Hepatocyte (in vitro differentiated cells): ENCODE data around the gene RPL27A. TPM values are rescaled to one million over a fixed set of nuclear protein-coding genes. Genes with fewer than 3 reads are reported as not detected.
A peak's percentile ranks its signal among the peaks of the same experiment; 100 is the strongest.

Experiments
- DNase-seq: peaks from one replicate; pipeline ENCODE4 v3.0.0-alpha.2; 2016; ENCODE audit warnings: low spot score
- H2AFZ ChIP-seq: fragments of 200-600 bp; sonication (generic); 2 replicates; pipeline ENCODE4 v1.6.0; 2016; ENCODE audit warnings: antibody characterized with exemption, mild to moderate bottlenecking
- H3K27ac ChIP-seq: fragments of 200-600 bp; sonication (generic); 2 replicates; pipeline ENCODE4 v1.5.1; 2016; ENCODE audit warnings: mild to moderate bottlenecking
- H3K27me3 ChIP-seq: fragments of 200-600 bp; sonication (generic); 2 replicates; pipeline ENCODE4 v1.6.1; 2016
- H3K36me3 ChIP-seq: fragments of 200-600 bp; sonication (generic); replicated peaks from 2 replicates; pipeline ENCODE4 v1.5.1; 2016; ENCODE audit warnings: low read depth; ENCODE audit not compliant: insufficient read depth
- H3K4me1 ChIP-seq: fragments of 200-600 bp; sonication (generic); 2 replicates; pipeline ENCODE4 v1.5.1; 2016; ENCODE audit warnings: mild to moderate bottlenecking, moderate library complexity; ENCODE audit not compliant: insufficient read depth
- H3K4me2 ChIP-seq: fragments of 200-600 bp; sonication (generic); 2 replicates; pipeline ENCODE4 v1.6.0; 2016
- H3K4me3 ChIP-seq: fragments of 200-600 bp; sonication (generic); 2 replicates; pipeline ENCODE4 v1.5.1; 2016; ENCODE audit warnings: mild to moderate bottlenecking
- H3K79me2 ChIP-seq: fragments of 200-600 bp; sonication (generic); 2 replicates; pipeline ENCODE4 v1.6.0; 2017; ENCODE audit warnings: mild to moderate bottlenecking
- H3K9me2 ChIP-seq: fragments of 200-600 bp; sonication (generic); replicated peaks from 2 replicates; pipeline ENCODE4 v1.6.0; 2017; ENCODE audit warnings: mild to moderate bottlenecking; ENCODE audit not compliant: insufficient read depth
- H3K9me3 ChIP-seq: fragments of 200-600 bp; sonication (generic); 2 replicates; pipeline ENCODE4 v1.5.1; 2016; ENCODE audit warnings: low read depth, mild to moderate bottlenecking
- H4K20me1 ChIP-seq: fragments of 200-600 bp; sonication (generic); 2 replicates; pipeline ENCODE4 v1.6.0; 2016; ENCODE audit warnings: mild to moderate bottlenecking; ENCODE audit not compliant: insufficient read depth, poor library complexity, severe bottlenecking
- EZH2 ChIP-seq: fragments of 200-600 bp; sonication (generic); IDR thresholded peaks from 2 replicates; pipeline ENCODE4 v1.6.1; 2016; ENCODE audit warnings: antibody characterized with exemption, mild to moderate bottlenecking, borderline replicate concordance
- EZH2phosphoT487 ChIP-seq: fragments of 200-600 bp; sonication (generic); IDR thresholded peaks from one replicate; pipeline ENCODE4 v1.6.1; 2018; ENCODE audit warnings: antibody characterized with exemption, mild to moderate bottlenecking, low read depth, moderate library complexity; ENCODE audit not compliant: unreplicated experiment, severe bottlenecking
- whole genome bisulfite sequencing: methylation state at CpG from one replicate; pipeline ENCODE4 v1.1.6; 2016; ENCODE audit warnings: low lambda C conversion rate; ENCODE audit errors: missing lambda C conversion rate; 5-methylcytosine and 5-hydroxymethylcytosine counted together
- polyA plus RNA-seq: library from polyadenylated mRNA; unstranded; fragments of >200 nt; fragmentation: Nextera tagmentation; extraction: Ambion mirVana; gene quantifications from 2 replicates; pipeline ENCODE4 v1.2.1, GENCODE V29; 2016
- total RNA-seq: library from RNA; depleted of rRNA; stranded (reverse); fragments of >200 nt; gene quantifications from 2 replicates; pipeline ENCODE4 v1.2.3, GENCODE V29; 2014
- TF ChIP-seq, protein P1 (sequence below): fragments of 200-600 bp; sonication (generic); IDR thresholded peaks from 2 replicates; pipeline ENCODE4 v1.5.1; 2016; ENCODE audit warnings: antibody characterized with exemption, mild to moderate bottlenecking; ENCODE audit not compliant: poor library complexity

The RPL27A gene
- total RNA-seq (818 and 854 TPM in 2 replicates), polyA plus RNA-seq (803 and 849 TPM in 2 replicates)

DNA sequence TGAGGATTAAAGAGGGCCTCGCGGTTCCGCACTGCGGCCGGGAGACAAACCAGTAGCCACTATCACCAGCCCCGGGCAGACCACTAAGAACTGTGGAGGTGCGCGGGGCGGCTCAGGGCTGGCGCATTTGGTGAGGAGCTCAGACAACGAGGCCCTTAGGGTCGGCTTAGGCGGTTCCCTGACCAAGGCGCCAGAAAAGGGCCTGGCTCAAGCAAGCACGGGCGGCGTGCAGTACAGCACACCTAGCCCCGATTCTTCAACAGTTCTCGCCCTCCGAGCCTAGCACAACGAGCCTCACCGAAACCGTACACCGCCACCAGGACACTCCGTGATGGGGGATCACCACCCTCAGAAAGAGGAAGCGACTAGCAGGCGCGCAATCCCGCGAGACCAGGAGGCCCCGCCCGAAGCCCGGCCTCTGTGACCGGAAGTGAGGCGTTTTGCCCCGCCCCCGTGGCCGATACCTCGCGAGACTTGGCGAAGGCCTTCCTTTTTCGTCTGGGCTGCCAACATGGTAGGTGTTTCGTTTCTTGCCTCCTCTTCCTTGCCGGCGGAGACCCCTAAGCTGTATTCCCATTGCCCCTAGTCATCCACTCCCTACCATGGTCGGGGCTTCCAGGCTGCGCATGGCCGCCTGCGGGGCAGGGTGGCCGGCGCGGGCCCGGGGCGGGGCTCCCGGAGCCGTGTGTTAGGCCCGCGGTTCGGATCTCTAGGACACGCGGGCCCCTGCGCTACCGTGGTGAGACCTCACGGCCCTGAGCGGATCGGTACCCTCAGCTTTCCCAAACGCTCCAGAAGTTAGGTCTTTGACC, at the start of gene RPL27A, which contains the start of gene TRIM66:
Gene RPL27A (plus strand): TSS at position 490 of the 812 bp plus-strand sequence. CDS start 22 bp downstream, at position 512.
Gene TRIM66 (minus strand): TSS at position 363 of the 812 bp plus-strand sequence. CDS start 10,391 bp downstream, outside the sequence.
- DNase-seq = peak; percentile 98
- Histone ChIP-seq H3K4me1 (peaks cover 9% of the 10 kb centered on the region), H3K4me3 (peak within 1 kb of the TSS; percentile 89), H3K79me2 (peaks cover 36% of the 10 kb centered on the region), H3K27me3 (no peaks in the 10 kb centered on the region), H4K20me1 (peaks cover 5% of the 10 kb centered on the region), H3K27ac (peak within 1 kb of the TSS; percentile 98), H3K4me2 (peak within 1 kb of the TSS; percentile 90), H3K36me3 (no peaks in the 10 kb centered on the region), H3K9me3 (no peaks in the 10 kb centered on the region), H2AFZ (peak within 1 kb of the TSS; percentile 68), H3K9me2 (no peaks in the 10 kb centered on the region)
- WGBS = under 1% methylated on average over 61 of the region's 67 CpGs
- TF ChIP-seq, protein P1, sequence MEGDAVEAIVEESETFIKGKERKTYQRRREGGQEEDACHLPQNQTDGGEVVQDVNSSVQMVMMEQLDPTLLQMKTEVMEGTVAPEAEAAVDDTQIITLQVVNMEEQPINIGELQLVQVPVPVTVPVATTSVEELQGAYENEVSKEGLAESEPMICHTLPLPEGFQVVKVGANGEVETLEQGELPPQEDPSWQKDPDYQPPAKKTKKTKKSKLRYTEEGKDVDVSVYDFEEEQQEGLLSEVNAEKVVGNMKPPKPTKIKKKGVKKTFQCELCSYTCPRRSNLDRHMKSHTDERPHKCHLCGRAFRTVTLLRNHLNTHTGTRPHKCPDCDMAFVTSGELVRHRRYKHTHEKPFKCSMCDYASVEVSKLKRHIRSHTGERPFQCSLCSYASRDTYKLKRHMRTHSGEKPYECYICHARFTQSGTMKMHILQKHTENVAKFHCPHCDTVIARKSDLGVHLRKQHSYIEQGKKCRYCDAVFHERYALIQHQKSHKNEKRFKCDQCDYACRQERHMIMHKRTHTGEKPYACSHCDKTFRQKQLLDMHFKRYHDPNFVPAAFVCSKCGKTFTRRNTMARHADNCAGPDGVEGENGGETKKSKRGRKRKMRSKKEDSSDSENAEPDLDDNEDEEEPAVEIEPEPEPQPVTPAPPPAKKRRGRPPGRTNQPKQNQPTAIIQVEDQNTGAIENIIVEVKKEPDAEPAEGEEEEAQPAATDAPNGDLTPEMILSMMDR = peak; percentile 8
- TF ChIP-seq EZH2phosphoT487 (no peak), EZH2 (no peak)

DNA sequence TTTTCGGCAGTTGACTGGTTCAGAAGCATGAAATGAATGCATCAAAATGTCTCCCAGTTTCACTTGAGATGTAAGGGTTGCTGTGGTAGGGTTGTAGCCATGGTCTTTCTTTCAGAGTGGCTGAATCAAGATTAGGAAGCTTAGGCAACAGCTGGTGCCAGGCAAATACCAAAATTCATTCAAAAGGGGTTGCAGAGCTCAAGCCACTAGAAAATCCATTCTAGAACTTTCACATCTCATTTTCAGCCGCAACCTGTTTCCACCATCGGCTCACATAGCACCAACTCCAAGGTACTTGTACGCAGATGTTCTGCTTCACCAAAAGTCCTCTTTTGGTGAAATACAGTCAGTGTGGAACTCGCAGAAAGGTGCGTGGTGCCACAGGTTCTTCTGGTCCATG, 48.1 kb upstream of the RPL27A start:
- no peaks in the 10 kb centered on the region for H3K27me3 ChIP-seq
- H3K4me2 ChIP-seq = no peak overlapping the region
- no peaks in the 10 kb centered on the region for H3K9me3 ChIP-seq
- H3K9me2 ChIP-seq = no peaks in the 10 kb centered on the region
- H3K27ac ChIP-seq = no peak overlapping the region
- no peak overlapping the region for H2AFZ ChIP-seq
- no peak for DNase-seq
- no peaks in the 10 kb centered on the region for H4K20me1 ChIP-seq
- no peaks in the 10 kb centered on the region for H3K4me1 ChIP-seq
- no peaks in the 10 kb centered on the region for H3K36me3 ChIP-seq
- H3K79me2 ChIP-seq = no peaks in the 10 kb centered on the region
- H3K4me3 ChIP-seq = no peak overlapping the region
- WGBS = 94% methylated on average over 6 of the region's 6 CpGs
- no peak for TF ChIP-seq EZH2phosphoT487
- TF ChIP-seq, protein P1 = no peak
- no peak for TF ChIP-seq EZH2

DNA sequence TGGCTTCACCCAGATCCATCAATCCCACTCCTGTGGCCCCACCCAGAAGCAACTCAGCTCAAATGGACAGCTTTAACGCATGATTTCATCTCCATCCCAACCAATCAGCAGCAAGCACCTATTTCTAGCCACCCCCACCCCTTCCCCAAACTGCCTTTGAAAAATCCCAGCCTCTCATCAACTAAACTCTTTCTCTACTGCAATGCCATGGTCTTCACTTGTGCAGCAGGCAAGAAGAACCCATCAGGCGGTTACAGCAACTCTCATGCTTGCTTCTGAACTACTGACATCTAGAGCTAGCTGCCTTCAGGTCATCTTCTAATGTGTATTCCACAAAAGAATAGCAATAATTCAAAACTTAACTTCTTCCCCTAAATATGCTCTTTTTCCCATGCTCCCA, 46.5 kb upstream of the RPL27A start:
- Histone ChIP-seq H3K9me2 (no peaks in the 10 kb centered on the region), H3K4me2 (no peak overlapping the region), H3K27me3 (no peaks in the 10 kb centered on the region), H4K20me1 (no peaks in the 10 kb centered on the region), H3K9me3 (no peaks in the 10 kb centered on the region), H3K27ac (no peak overlapping the region), H3K79me2 (no peaks in the 10 kb centered on the region), H3K4me1 (no peaks in the 10 kb centered on the region), H3K36me3 (no peaks in the 10 kb centered on the region), H3K4me3 (no peak overlapping the region), H2AFZ (no peak overlapping the region)
- no peak for TF ChIP-seq EZH2phosphoT487
- TF ChIP-seq, protein P1 = no peak
- TF ChIP-seq EZH2 = no peak
- no peak for DNase-seq
- WGBS = 98% methylated on average over 2 of the region's 2 CpGs
